Astrocyte (in vitro differentiated cells and primary cell): Measurements from ENCODE around the gene CRYBA2.

Experiments used
- CTCF ChIP-seq: IDR thresholded peaks from 2 replicates; pipeline ENCODE4 v1.5.1; 2011; ENCODE audit warnings: low read depth, mild to moderate bottlenecking, inconsistent platforms, low read length, moderate library complexity; ENCODE audit not compliant: insufficient read depth
- EZH2 ChIP-seq: IDR thresholded peaks from 2 replicates; pipeline ENCODE4 v1.6.1; 2012; ENCODE audit warnings: mild to moderate bottlenecking, low read length, inconsistent platforms; ENCODE audit not compliant: insufficient read depth

- peak; percentile 95 for TF ChIP-seq EZH2
- no peak for TF ChIP-seq CTCF
These were observed 11.2 kb downstream of the CRYBA2 start for GRCh38 chr2:218981881-218982585.
